K562 (cell line): ENCODE measurements around the gene FKBP8. TPM values are rescaled to one million over a fixed set of nuclear protein-coding genes. Genes with fewer than 3 reads are reported as not detected.

Source experiments
- AFF1 ChIP-seq, 2 experiments: fragments of 450-650 bp; IDR thresholded peaks; 2 replicates each; pipeline ENCODE4 v1.6.1; 2018; ENCODE audit warnings: mild to moderate bottlenecking in 2 of 2, low read depth in 1 of 2; ENCODE audit not compliant: partially characterized antibody in 2 of 2
- EP300 ChIP-seq: IDR thresholded peaks from 2 replicates; pipeline ENCODE4 v1.6.1; 2012; ENCODE audit warnings: low read length, improper control_type of control experiment
- HDAC3 ChIP-seq: fragments of 450-650 bp; IDR thresholded peaks from 2 replicates; pipeline ENCODE4 v1.6.1; 2018; ENCODE audit warnings: borderline replicate concordance, mild to moderate bottlenecking, moderate library complexity; ENCODE audit not compliant: partially characterized antibody
- RB1 ChIP-seq: fragments of 450-650 bp; IDR thresholded peaks from 2 replicates; pipeline ENCODE4 v1.6.1; 2017; ENCODE audit warnings: low read depth, mild to moderate bottlenecking
- RERE ChIP-seq: sonication (generic); formaldehyde crosslinking; IDR thresholded peaks from 2 replicates; pipeline ENCODE4 v1.8.0; 2023; ENCODE audit warnings: missing genetic modification reagents, mild to moderate bottlenecking, borderline replicate concordance
- TSHZ1 ChIP-seq: fragments of 250-450 bp; sonication (Bioruptor Pico); IDR thresholded peaks from 2 replicates; pipeline ENCODE4 v1.4.0; 2020; ENCODE audit warnings: mild to moderate bottlenecking, moderate library complexity
- ZFP1 ChIP-seq: fragments of 450-650 bp; formaldehyde crosslinking; IDR thresholded peaks from 2 replicates; pipeline ENCODE4 v1.4.0; 2020; ENCODE audit warnings: mild to moderate bottlenecking, mixed read lengths
- ZNF217 ChIP-seq: sonication (generic); formaldehyde crosslinking; IDR thresholded peaks from 2 replicates; pipeline ENCODE4 v1.8.0; 2022; ENCODE audit warnings: mild to moderate bottlenecking, missing genetic modification reagents
- ZNF79 ChIP-seq: fragments of 250-450 bp; sonication (Bioruptor Pico); IDR thresholded peaks from 2 replicates; pipeline ENCODE4 v1.4.0; 2020; ENCODE audit warnings: low read depth, mild to moderate bottlenecking, moderate library complexity
- polyA plus RNA-seq, 8 experiments: library from polyadenylated mRNA; depleted of rRNA in 4 of 8; stranded (reverse) in 5 of 8; unstranded in 3 of 8; fragments of >200 nt; fragmentation: Nextera tagmentation in 2 of 8; fragmentation: Illumina TruSeq in 1 of 8; extraction: Ambion mirVana in 2 of 8; extraction: Trizol in 1 of 8; gene quantifications; 2 replicates each; pipeline versions ENCODE4 v1.2.1 to v1.2.3, GENCODE V29; 2011 to 2014; ENCODE audit warnings: inconsistent platforms in 1 of 8, missing spikeins in 1 of 8
- total RNA-seq, 7 experiments: library from RNA; depleted of rRNA in 6 of 7; stranded (reverse); fragments of >200 nt in 6 of 7; fragmentation: Illumina TruSeq in 2 of 7; extraction: Trizol in 2 of 7; gene quantifications; 2 replicates each; pipeline versions ENCODE4 v1.2.1 to v1.2.3, GENCODE V29; 2011 to 2021; ENCODE audit warnings: low replicate concordance in 1 of 7
- TF ChIP-seq, protein P1 (sequence below): sonication (generic); formaldehyde crosslinking; IDR thresholded peaks from 2 replicates; pipeline ENCODE4 v1.4.0; 2020; ENCODE audit warnings: mild to moderate bottlenecking, missing genetic modification reagents

The FKBP8 gene
- total and polyA plus RNA-seq, 9 of the 15 experiments (the other 6 are each of a cell fraction or from before 2014, with no cell fraction given), result 0.46 to 236 (median 104) TPM

DNA sequence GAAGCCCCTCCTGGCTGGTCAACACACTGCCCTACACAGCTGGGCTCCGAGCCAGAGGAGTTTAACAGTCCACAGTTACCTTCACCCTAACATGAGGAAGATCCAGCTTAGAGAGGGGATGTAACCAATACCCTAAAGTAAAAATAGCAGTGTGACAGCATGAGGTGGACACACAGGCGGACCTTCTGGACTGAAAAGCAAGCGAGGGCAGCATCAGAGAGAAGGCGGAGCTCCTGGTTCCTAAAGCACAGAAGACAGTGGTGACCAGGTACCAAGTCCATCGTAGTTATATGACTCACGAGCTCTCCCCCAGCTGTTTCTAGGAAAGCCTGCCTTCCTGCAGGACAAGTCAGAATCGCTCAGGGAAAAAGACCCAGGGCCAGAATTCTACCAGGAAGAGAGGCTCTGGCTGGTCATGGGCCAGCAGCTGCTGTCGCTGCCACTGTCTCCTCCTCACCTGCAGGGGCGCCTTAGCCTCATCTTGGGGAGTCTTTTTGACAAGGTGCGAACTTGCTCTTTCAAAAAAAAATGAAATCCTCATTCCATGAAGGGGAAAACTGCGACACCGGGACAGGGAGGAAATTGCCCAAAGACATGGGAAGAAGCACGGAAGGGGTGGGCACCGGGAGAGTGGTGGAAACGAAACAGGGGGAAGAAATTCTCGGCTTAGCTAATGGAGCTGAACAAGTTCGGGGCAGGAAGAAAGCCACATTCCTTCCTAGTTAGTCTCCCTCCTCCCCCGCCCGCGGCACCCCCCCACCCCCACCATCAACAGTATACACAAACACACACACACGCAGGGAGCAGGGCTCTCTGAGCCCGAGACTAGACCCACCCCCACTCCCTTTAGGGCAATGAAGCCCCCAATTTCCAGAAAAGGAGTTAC lies 23.2 kb downstream of the FKBP8 start (continued):
- TF ChIP-seq HDAC3 (no peak), ZNF79 (CRISPR knock-in tag) (no peak), EP300 (no peak), AFF1 (IDR thresholded peaks at IDR 0.05; ENCODE audit: low read depth in 1 of 2, partially characterized antibody in 2 of 2) (peak in 1 of 2 experiments; percentile 57), RB1 (no peak), ZFP1 (CRISPR knock-in tag) (no peak), ZNF217 (CRISPR knock-in tag) (no peak), TSHZ1 (CRISPR knock-in tag) (no peak), RERE (CRISPR knock-in tag) (no peak)
- TF ChIP-seq, protein P1, sequence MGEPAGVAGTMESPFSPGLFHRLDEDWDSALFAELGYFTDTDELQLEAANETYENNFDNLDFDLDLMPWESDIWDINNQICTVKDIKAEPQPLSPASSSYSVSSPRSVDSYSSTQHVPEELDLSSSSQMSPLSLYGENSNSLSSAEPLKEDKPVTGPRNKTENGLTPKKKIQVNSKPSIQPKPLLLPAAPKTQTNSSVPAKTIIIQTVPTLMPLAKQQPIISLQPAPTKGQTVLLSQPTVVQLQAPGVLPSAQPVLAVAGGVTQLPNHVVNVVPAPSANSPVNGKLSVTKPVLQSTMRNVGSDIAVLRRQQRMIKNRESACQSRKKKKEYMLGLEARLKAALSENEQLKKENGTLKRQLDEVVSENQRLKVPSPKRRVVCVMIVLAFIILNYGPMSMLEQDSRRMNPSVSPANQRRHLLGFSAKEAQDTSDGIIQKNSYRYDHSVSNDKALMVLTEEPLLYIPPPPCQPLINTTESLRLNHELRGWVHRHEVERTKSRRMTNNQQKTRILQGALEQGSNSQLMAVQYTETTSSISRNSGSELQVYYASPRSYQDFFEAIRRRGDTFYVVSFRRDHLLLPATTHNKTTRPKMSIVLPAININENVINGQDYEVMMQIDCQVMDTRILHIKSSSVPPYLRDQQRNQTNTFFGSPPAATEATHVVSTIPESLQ, result no peak
